Neural progenitor cell (in vitro differentiated cells): ENCODE measurements around the gene GRK3. TPM values are rescaled to one million over a fixed set of nuclear protein-coding genes. Genes with fewer than 3 reads are reported as not detected.

ENCODE experiments used
- DNase-seq: peaks from one replicate; pipeline ENCODE4 v3.0.0-alpha.2; 2016; ENCODE audit warnings: low spot score
- H2AFZ ChIP-seq: fragments of 200-600 bp; sonication (generic); replicated peaks from 2 replicates; pipeline ENCODE4 v1.6.1; 2016; ENCODE audit warnings: antibody characterized with exemption
- H3F3A ChIP-seq: fragments of 200-600 bp; sonication (generic); 2 replicates; pipeline ENCODE4 v1.6.1; 2016; ENCODE audit warnings: antibody characterized with exemption, low read depth
- H3K27ac ChIP-seq: fragments of 200-600 bp; sonication (generic); 2 replicates; pipeline ENCODE4 v1.5.1; 2016; ENCODE audit warnings: mild to moderate bottlenecking
- H3K27me3 ChIP-seq: fragments of 200-600 bp; sonication (generic); 2 replicates; pipeline ENCODE4 v1.6.1; 2016; ENCODE audit warnings: mild to moderate bottlenecking, moderate library complexity
- H3K36me3 ChIP-seq: fragments of 200-600 bp; sonication (generic); 2 replicates; pipeline ENCODE4 v1.5.1; 2016
- H3K4me1 ChIP-seq: fragments of 200-600 bp; sonication (generic); 2 replicates; pipeline ENCODE4 v1.6.1; 2016; ENCODE audit warnings: mixed run types
- H3K4me2 ChIP-seq: fragments of 200-600 bp; sonication (generic); 2 replicates; pipeline ENCODE4 v1.6.1; 2016
- H3K4me3 ChIP-seq: fragments of 200-600 bp; sonication (generic); 2 replicates; pipeline ENCODE4 v1.5.1; 2016
- H3K79me2 ChIP-seq: fragments of 200-600 bp; sonication (generic); 2 replicates; pipeline ENCODE4 v1.6.1; 2016; ENCODE audit warnings: low read depth
- H3K9ac ChIP-seq: fragments of 200-600 bp; sonication (generic); 2 replicates; pipeline ENCODE4 v1.6.1; 2016
- H3K9me3 ChIP-seq: fragments of 200-600 bp; sonication (generic); 2 replicates; pipeline ENCODE4 v1.5.1; 2016; ENCODE audit warnings: low read depth
- H4K20me1 ChIP-seq: fragments of 200-600 bp; sonication (generic); 2 replicates; pipeline ENCODE4 v1.6.1; 2016; ENCODE audit warnings: low read depth
- H3K27ac Mint-ChIP-seq: 3 replicates; pipeline ENCODE4 v1.8.0; 2021; ENCODE audit warnings: mixed read lengths
- H3K27me3 Mint-ChIP-seq: 2 replicates; pipeline ENCODE4 v1.8.0; 2022; ENCODE audit warnings: low read depth, mild to moderate bottlenecking, inconsistent platforms, moderate library complexity, mixed read lengths; ENCODE audit not compliant: insufficient read depth
- H3K36me3 Mint-ChIP-seq: 3 replicates; pipeline ENCODE4 v1.8.0; 2021; ENCODE audit warnings: mixed read lengths
- H3K4me1 Mint-ChIP-seq: 3 replicates; pipeline ENCODE4 v1.8.0; 2021; ENCODE audit warnings: mixed read lengths
- H3K4me3 Mint-ChIP-seq: 3 replicates; pipeline ENCODE4 v1.8.0; 2021; ENCODE audit warnings: mild to moderate bottlenecking, moderate library complexity, mixed read lengths
- H3K9me3 Mint-ChIP-seq: 3 replicates; pipeline ENCODE4 v1.8.0; 2020; ENCODE audit warnings: mixed read lengths
- CTCF ChIP-seq: fragments of 200-600 bp; sonication (generic); IDR thresholded peaks from 2 replicates; pipeline ENCODE4 v1.5.1; 2017; ENCODE audit warnings: antibody characterized with exemption, mild to moderate bottlenecking
- EZH2 ChIP-seq: fragments of 200-600 bp; sonication (generic); IDR thresholded peaks from 2 replicates; pipeline ENCODE4 v1.6.1; 2017; ENCODE audit warnings: antibody characterized with exemption, mild to moderate bottlenecking, moderate library complexity
- EZH2phosphoT487 ChIP-seq: fragments of 200-600 bp; sonication (generic); IDR thresholded peaks from 2 replicates; pipeline ENCODE4 v1.6.1; 2017; ENCODE audit warnings: antibody characterized with exemption
- total RNA-seq: library from RNA; depleted of rRNA; stranded (reverse); fragments of >200 nt; gene quantifications from 2 replicates; pipeline ENCODE4 v1.2.3, GENCODE V29; 2015; ENCODE audit warnings: low replicate concordance

Gene GRK3
- total RNA-seq, 1 donor from 2014 or later = 20.8 TPM

GRCh38 chr22:25636323-25636722 lies 71.8 kb downstream of the GRK3 start:
- no peak overlapping the region for H3K9ac ChIP-seq
- TF ChIP-seq CTCF = no peak
- no peak for TF ChIP-seq EZH2phosphoT487
- no peak for TF ChIP-seq EZH2
- peaks cover 7% of the 10 kb centered on the region for H3K4me1 ChIP-seq
- no peak overlapping the region for H3K4me2 ChIP-seq
- H3K27ac ChIP-seq = no peak overlapping the region
- Mint-ChIP-seq H3K27me3 (no peaks in the 10 kb centered on the region), H3K4me3 (no peak overlapping the region), H3K36me3 (peaks cover 15% of the 10 kb centered on the region), H3K9me3 (no peaks in the 10 kb centered on the region), H3K4me1 (no peaks in the 10 kb centered on the region), H3K27ac (no peak overlapping the region)
- peaks cover 4% of the 10 kb centered on the region for H4K20me1 ChIP-seq
- H3K27me3 ChIP-seq = no peaks in the 10 kb centered on the region
- DNase-seq = no peak
- no peaks in the 10 kb centered on the region for H3F3A ChIP-seq
- H3K36me3 ChIP-seq = no peaks in the 10 kb centered on the region
- peaks cover 10% of the 10 kb centered on the region for H3K9me3 ChIP-seq
- H3K79me2 ChIP-seq = peaks cover 29% of the 10 kb centered on the region
- H2AFZ ChIP-seq = no peak overlapping the region
- H3K4me3 ChIP-seq = no peak overlapping the region

- Histone ChIP-seq H3K36me3 (no peaks in the 10 kb centered on the region), H2AFZ (no peak overlapping the region), H3F3A (no peaks in the 10 kb centered on the region), H3K9ac (no peak overlapping the region), H3K4me1 (peaks cover 2% of the 10 kb centered on the region), H3K27ac (no peak overlapping the region), H4K20me1 (no peaks in the 10 kb centered on the region), H3K79me2 (peaks cover 29% of the 10 kb centered on the region), H3K27me3 (no peaks in the 10 kb centered on the region), H3K9me3 (peaks cover 10% of the 10 kb centered on the region), H3K4me2 (no peak overlapping the region), H3K4me3 (no peak overlapping the region)
- H3K36me3 Mint-ChIP-seq = peaks cover 15% of the 10 kb centered on the region
- H3K9me3 Mint-ChIP-seq = no peaks in the 10 kb centered on the region
- no peak for TF ChIP-seq EZH2
- no peak for TF ChIP-seq CTCF
- no peak for TF ChIP-seq EZH2phosphoT487
- H3K4me1 Mint-ChIP-seq = no peaks in the 10 kb centered on the region
- no peak for DNase-seq
- no peak overlapping the region for H3K4me3 Mint-ChIP-seq
- no peaks in the 10 kb centered on the region for H3K27me3 Mint-ChIP-seq
- no peak overlapping the region for H3K27ac Mint-ChIP-seq
Observed at GRCh38 chr22:25637032-25637431, 72.6 kb downstream of the GRK3 start.

GRCh38 chr22:25637672-25638071 lies 73.2 kb downstream of the GRK3 start:
- Histone ChIP-seq H3K4me3 (no peak overlapping the region), H3K4me1 (no peaks in the 10 kb centered on the region), H3K4me2 (no peak overlapping the region), H3K27me3 (no peaks in the 10 kb centered on the region), H3K9ac (no peak overlapping the region), H3K36me3 (no peaks in the 10 kb centered on the region), H3F3A (no peaks in the 10 kb centered on the region), H3K9me3 (peaks cover 10% of the 10 kb centered on the region), H3K79me2 (peaks cover 29% of the 10 kb centered on the region), H3K27ac (no peak overlapping the region), H4K20me1 (no peaks in the 10 kb centered on the region), H2AFZ (no peak overlapping the region)
- H3K27ac Mint-ChIP-seq = no peak overlapping the region
- peaks cover 15% of the 10 kb centered on the region for H3K36me3 Mint-ChIP-seq
- no peak for DNase-seq
- no peak overlapping the region for H3K4me3 Mint-ChIP-seq
- no peaks in the 10 kb centered on the region for H3K9me3 Mint-ChIP-seq
- no peaks in the 10 kb centered on the region for H3K27me3 Mint-ChIP-seq
- TF ChIP-seq CTCF (no peak), EZH2 (no peak), EZH2phosphoT487 (no peak)
- no peaks in the 10 kb centered on the region for H3K4me1 Mint-ChIP-seq
